CD4-positive, alpha-beta T cell treated with Interferon gamma for 1 hour (primary cell): Measurements from ENCODE around the gene CYP3A7.
"Not testable (repeated sequence)": the region's sequence is repeated elsewhere in the genome, so short reads cannot be mapped to it uniquely, and the experiment has no call there.

ENCODE experiments used
- DNase-seq: peaks from one replicate; pipeline ENCODE4 v3.0.0-alpha.2; 2020

The CYP3A7 gene

GRCh38 chr7:99698867-99699730, 35.9 kb downstream of the CYP3A7 start:
- DNase-seq: not testable (repeated sequence)

- no peak for DNase-seq
These were observed 40.1 kb downstream of the CYP3A7 start for GRCh38 chr7:99694912-99695304.

- no peak for DNase-seq
These were observed 40.6 kb downstream of the CYP3A7 start for GRCh38 chr7:99694201-99694911.

- no peak for DNase-seq
These were observed 41.4 kb downstream of the CYP3A7 start for GRCh38 chr7:99693427-99694200.

- DNase-seq: no peak
These were observed 41.9 kb downstream of the CYP3A7 start for GRCh38 chr7:99693100-99693426.

GRCh38 chr7:99692563-99692962, 42.4 kb downstream of the CYP3A7 start:
- not testable (repeated sequence) for DNase-seq

- not testable (repeated sequence) for DNase-seq
These were observed 43.3 kb downstream of the CYP3A7 start for GRCh38 chr7:99691658-99692057.

GRCh38 chr7:99690918-99691317, 44.1 kb downstream of the CYP3A7 start:
- DNase-seq: not testable (repeated sequence)

GRCh38 chr7:99685871-99686608, 49.0 kb downstream of the CYP3A7 start:
- not testable (repeated sequence) for DNase-seq

- DNase-seq: no peak
These were observed 49.8 kb downstream of the CYP3A7 start for GRCh38 chr7:99685129-99685758.

- no peak for DNase-seq
These were observed 55.4 kb downstream of the CYP3A7 start, which contains the start of gene CYP3A5 for GRCh38 chr7:99679400-99680191. CYP3A5 (minus strand) TSS chr7:99679996; CDS start chr7:99679896, 100 bp downstream.

- DNase-seq: no peak
These were observed 56.0 kb downstream of the CYP3A7 start for GRCh38 chr7:99679032-99679399.

- no peak for DNase-seq
These were observed 57.3 kb downstream of the CYP3A7 start for GRCh38 chr7:99677648-99678045.

GRCh38 chr7:99677013-99677647, 57.9 kb downstream of the CYP3A7 start:
- no peak for DNase-seq

GRCh38 chr7:99674995-99675742, 59.8 kb downstream of the CYP3A7 start:
- no peak for DNase-seq

GRCh38 chr7:99672573-99672972, 62.4 kb downstream of the CYP3A7 start:
- no peak for DNase-seq

- no peak for DNase-seq
These were observed 65.2 kb downstream of the CYP3A7 start for GRCh38 chr7:99669782-99670181.

GRCh38 chr7:99668541-99668940, 66.5 kb downstream of the CYP3A7 start:
- no peak for DNase-seq

GRCh38 chr7:99667179-99667578, 67.8 kb downstream of the CYP3A7 start:
- DNase-seq: no peak

GRCh38 chr7:99666013-99666395, 69.0 kb downstream of the CYP3A7 start:
- DNase-seq: no peak
